HG02571 (cell line): Measurements from ENCODE around the gene CCL28.
A peak's percentile ranks its signal among the peaks of the same experiment; 100 is the strongest.
"Not testable (repeated sequence)": the region's sequence is repeated elsewhere in the genome, so short reads cannot be mapped to it uniquely, and the experiment has no call there.

Experiments
- ATAC-seq: cut with Tn5 transposase; IDR thresholded peaks from one replicate; pipeline ENCODE4 v1.9.1; 2021; ENCODE audit warnings: mild to moderate bottlenecking, moderate library complexity; ENCODE audit not compliant: unreplicated experiment

The CCL28 gene

GRCh38 chr5:43410414-43410813, 1.8 kb downstream of the CCL28 start:
- no peak for ATAC-seq

DNA sequence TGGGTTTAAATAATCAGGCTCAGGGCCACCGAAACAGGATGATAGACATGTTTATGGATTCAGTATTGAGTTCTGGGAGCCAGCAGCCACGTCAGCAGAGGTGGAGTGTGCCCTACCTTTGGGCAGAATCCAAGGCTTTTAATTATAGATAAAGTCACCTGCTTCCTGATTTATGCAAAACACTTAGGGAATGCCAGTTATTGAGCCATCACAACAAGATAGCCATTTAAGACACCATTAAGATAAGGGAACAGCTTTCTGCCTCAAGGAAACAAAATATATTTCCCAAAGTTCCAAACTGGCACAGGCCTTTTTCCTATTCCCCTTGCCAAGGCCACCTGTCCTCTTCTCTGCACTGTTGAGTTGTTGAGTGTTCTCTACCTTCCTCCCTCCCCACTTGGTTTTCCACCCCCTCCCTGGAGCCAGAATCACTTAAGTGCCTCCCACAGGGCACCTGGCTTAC, 2.4 kb downstream of the CCL28 start:
- ATAC-seq = no peak

DNA sequence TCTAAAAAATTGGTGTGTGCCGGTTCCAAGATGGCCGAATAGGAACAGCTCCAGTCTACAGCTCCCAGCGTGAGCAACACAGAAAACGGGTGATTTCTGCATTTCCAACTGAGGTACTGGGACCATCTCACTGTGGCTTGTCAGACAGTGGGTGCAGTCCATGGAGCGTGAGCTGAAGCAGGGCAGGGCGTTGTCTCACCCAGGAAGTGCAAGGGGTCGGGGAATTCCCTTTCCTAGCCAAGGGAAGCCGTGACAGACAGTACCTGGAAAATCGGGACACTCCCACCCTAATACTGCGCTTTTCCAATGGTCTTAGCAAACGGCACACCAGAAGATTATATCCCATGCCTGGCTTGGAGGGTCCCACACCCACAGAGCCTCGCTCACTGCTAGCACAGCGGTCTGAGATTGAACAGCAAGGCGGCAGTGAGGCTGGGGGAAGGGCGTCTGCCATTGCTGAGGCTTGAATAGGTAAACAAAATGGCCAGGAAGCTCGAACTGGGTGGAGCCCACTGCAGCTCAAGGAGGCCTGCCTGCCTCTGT, 9.6 kb downstream of the CCL28 start:
- not testable (repeated sequence) for ATAC-seq

DNA sequence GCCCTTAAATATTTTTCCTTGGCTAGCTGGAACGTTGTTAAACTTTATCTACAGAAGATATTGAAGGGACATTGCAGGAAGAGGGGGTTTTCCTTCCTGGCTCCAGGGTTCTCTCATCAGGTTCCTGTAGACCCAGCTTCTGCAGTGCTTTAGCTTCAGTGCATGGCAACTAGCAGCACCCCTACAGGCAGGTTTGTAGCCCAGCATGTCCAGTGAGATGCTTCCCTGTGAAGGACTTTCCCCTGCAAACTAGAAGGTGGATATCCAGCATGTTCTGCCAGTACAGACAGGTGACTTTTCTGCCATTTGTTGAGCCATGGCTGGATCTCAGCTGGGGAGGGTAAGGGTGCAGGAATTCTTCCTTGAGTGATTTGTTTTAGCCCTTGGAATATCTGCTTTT, 10.4 kb downstream of the CCL28 start:
- ATAC-seq = no peak

- ATAC-seq = no peak
Measured at GRCh38 chr5:43400082-43400481, 12.1 kb downstream of the CCL28 start.

GRCh38 chr5:43396762-43397304, 15.4 kb downstream of the CCL28 start:
- peak; percentile 87 for ATAC-seq

DNA sequence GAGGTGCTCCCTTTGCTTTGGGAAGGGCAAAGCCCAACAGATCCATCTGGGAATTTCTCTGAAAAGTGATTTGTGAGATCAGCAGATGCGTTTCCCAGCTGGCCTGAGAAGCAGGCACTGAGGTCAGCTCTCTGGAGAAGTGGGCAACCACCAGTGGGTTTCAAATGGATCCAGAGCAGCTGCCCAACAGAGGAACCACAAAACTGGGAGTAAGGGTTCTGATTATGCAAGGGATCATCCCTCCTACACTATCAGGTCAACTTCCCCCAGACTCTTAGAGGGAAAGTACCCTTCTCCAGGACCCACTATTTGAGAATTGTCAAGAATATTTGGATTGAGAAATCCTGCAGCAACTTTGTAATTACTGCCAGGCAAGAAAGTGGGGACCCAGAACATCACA, 21.7 kb downstream of the CCL28 start:
- no peak for ATAC-seq

- peak; percentile 59 for ATAC-seq
Measured at GRCh38 chr5:43389679-43390329, 22.4 kb downstream of the CCL28 start.

DNA sequence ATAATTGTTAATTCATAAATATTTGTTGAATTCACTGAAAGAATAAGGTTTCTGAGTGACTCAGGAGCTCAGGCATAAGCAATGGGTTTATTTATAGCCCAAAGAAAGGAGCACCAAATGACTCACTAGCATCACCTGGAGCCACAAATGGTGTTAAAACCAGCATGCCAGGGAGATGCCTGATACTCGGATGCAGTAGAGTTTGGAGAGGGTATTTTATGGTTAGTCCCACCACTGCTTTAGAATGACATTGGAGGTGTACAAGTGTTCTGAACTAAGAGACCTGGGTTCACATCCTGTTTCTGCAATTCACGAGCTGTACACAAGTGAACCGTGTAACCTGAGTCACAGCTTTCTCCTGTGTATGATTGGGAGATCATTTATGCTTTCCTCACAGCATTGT, 25.2 kb downstream of the CCL28 start:
- peak; percentile 49 for ATAC-seq

- no peak for ATAC-seq
Measured at GRCh38 chr5:43376496-43377140, 35.6 kb downstream of the CCL28 start.

- no peak for ATAC-seq
Measured at GRCh38 chr5:43371821-43372220, 40.4 kb downstream of the CCL28 start.

DNA sequence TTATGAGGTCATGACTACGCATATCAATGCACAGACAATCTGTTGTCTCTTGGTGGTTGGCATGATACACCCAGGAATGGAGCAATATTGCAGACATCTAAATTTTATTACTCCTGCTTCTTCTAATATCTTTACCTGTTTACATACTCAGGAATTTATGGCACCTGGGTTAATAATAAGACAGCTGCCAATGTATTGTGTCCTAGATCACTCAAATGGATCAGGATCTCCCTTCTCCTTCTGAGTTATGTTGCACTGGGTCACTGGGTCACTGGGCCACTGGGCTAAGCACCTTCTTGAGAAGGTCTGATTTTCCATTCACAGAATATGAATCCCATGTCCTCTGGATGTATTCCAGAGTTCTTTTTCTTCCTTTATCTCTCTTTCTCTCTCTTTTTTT, 41.8 kb downstream of the CCL28 start:
- no peak for ATAC-seq

- ATAC-seq = no peak
Measured at GRCh38 chr5:43369651-43370050, 42.5 kb downstream of the CCL28 start.

- ATAC-seq = no peak
Measured at GRCh38 chr5:43367909-43368669, 44.1 kb downstream of the CCL28 start.

DNA sequence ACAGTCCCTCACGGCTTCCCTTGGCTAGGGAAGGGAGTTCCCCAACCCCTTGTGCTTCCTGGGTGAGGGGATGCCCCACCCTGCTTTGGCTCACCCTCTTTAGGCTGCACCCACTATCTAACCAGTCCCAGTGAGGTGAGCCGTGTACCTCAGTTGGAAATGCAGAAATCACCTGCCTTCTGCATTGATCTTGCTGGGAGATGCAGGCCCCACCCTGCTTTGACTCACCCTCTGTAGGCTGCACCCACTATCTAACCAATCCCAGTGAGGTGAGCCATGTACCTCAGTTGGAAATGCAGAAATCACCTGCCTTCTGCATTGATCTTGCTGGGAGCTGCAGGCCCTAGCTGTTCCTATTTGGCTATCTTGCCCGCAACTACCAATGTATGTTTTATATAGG, 44.7 kb downstream of the CCL28 start:
- ATAC-seq = no peak

DNA sequence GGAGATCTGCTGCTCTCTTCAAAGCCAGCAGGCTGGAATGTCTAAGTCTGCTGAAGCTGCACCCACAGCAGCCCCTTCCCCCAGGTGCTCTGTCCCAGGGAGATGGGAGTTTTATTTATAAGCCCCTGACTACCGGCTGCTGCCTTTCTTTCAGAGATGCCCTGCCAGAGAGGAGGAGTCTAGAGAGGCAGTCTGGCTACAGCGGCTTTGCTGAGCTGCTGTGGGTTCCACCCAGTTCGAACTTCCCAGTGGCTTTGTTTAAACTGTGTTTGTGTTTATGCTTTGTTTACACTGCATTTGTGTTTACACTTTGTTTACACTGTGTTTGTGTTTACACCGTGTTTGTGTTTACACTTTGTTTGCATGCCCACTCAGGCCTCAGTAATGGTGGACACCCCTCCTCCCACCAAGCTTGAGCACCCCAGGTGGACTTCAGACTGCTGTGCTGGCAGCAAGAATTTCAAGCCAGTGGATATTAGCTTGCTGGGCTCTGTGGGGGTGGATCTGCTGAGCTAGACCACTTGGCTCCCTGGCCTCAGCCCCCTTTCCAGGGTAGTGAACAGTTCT, 45.4 kb downstream of the CCL28 start:
- not testable (repeated sequence) for ATAC-seq

GRCh38 chr5:43365155-43365554, 47.0 kb downstream of the CCL28 start:
- ATAC-seq = not testable (repeated sequence)

GRCh38 chr5:43363445-43364152, 48.6 kb downstream of the CCL28 start:
- ATAC-seq = no peak

GRCh38 chr5:43362725-43363435, 49.3 kb downstream of the CCL28 start:
- ATAC-seq = no peak

DNA sequence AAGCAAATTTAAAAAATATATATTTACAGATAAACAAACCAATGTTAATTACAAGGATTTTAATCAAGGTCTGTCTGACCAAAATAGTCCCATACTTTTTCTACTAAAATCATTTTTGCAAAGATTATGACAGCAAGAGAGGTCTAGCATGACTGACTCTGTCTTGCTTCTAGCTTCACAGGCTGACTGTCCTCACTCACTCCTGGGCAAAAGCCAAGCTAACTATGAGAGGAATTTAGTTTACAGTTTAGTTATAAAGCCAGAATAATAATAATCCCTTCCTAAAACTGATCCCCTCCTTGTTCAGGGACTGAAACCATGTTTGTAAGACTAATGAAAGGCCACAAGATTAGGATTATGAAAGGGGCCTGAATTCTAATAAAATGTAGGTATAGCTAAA, 53.5 kb downstream of the CCL28 start:
- ATAC-seq = no peak
